Gastrocnemius medialis (tissue), 4 donors: ENCODE data around the gene SNORC. TPM values are rescaled to one million over a fixed set of nuclear protein-coding genes. Genes with fewer than 3 reads are reported as not detected.

Experiments used
- ATAC-seq, 2 donors: fragments of 150-250 bp; one replicate each; pipeline ENCODE4 v1.9.1; 2016
- DNase-seq, 2 donors: peaks; one replicate each; pipeline ENCODE4 v3.0.0-alpha.2; 2019
- H3K27ac ChIP-seq, 4 donors: fragments of 200-600 bp; sonication (generic); 1 replicate in 1 of 4; 2 replicates in 3 of 4; pipeline ENCODE4 v1.5.1; 2016 to 2018; ENCODE audit warnings: mild to moderate bottlenecking in 2 of 4, moderate library complexity in 1 of 4
- H3K27me3 ChIP-seq, 3 donors: fragments of 200-600 bp; sonication (generic) in 2 of 3; 1 replicate in 1 of 3; 2 replicates in 2 of 3; pipeline versions ENCODE4 v1.5.1 to v1.6.0; 2016 to 2019; ENCODE audit warnings: mild to moderate bottlenecking in 1 of 3, moderate library complexity in 1 of 3
- H3K36me3 ChIP-seq, 2 donors: fragments of 200-600 bp; sonication (generic) in 1 of 2; one replicate each; pipeline ENCODE4 v1.5.1; 2017 to 2018
- H3K4me1 ChIP-seq, 2 donors: fragments of 200-600 bp; sonication (generic) in 1 of 2; one replicate each; pipeline ENCODE4 v1.5.1; 2016 to 2017; ENCODE audit warnings: mild to moderate bottlenecking in 2 of 2
- H3K4me3 ChIP-seq, 4 donors: fragments of 200-600 bp; sonication (generic) in 3 of 4; 1 replicate in 1 of 4; 2 replicates in 3 of 4; pipeline ENCODE4 v1.5.1; 2016 to 2019; ENCODE audit warnings: mild to moderate bottlenecking in 2 of 4
- H3K9me3 ChIP-seq, 3 donors: fragments of 200-600 bp; sonication (generic) in 2 of 3; 1 replicate in 1 of 3; 2 replicates in 2 of 3; pipeline ENCODE4 v1.5.1; 2016 to 2019
- CTCF ChIP-seq, 5 experiments: fragments of 450-650 bp in 3 of 5; fragments of 200-600 bp in 2 of 5; sonication (generic) in 2 of 5; IDR thresholded peaks in 4 of 5; conservative IDR thresholded peaks in 1 of 5; 1 replicate in 4 of 5; 2 replicates in 1 of 5; pipeline ENCODE4 v1.5.1; 2016 to 2019; ENCODE audit warnings: antibody characterized with exemption in 5 of 5, mild to moderate bottlenecking in 3 of 5, moderate library complexity in 3 of 5
- POLR2A ChIP-seq, 2 donors: fragments of 450-650 bp; IDR thresholded peaks; one replicate each; pipeline ENCODE4 v1.6.1; 2017; ENCODE audit warnings: antibody characterized with exemption in 2 of 2, mild to moderate bottlenecking in 2 of 2, moderate library complexity in 2 of 2
- in situ Hi-C, 4 donors: fragments of 200-750 bp; cut with MboI; loops; one replicate each; pipeline versions ENCODE4 v1.15.0 to v1.8.0; 2017; ENCODE audit warnings: low sequenced_read_pairs in 4 of 4
- intact Hi-C: fragments of 100-400 bp; cut with DNase I; formaldehyde crosslinking; loops from one replicate; pipeline ENCODE4 v1.15.1; 2023; ENCODE audit warnings: low total_unique reads
- total RNA-seq, 4 donors: library from RNA; depleted of rRNA; stranded (reverse); fragments of >200 nt; gene quantifications; one replicate each; pipeline versions ENCODE4 v1.1.0 to v1.2.3, GENCODE V29; 2016

The SNORC gene
- total RNA-seq, 4 donors from 2014 or later, result 0.12 to 4.1 (median 1.1) TPM

GRCh38 chr2:232894746-232895145 lies 24.7 kb downstream of the SNORC start:
- intact Hi-C loops (no loop called here), in situ Hi-C loops (no loop called here)
- H3K9me3 ChIP-seq, result no peaks in the 10 kb centered on the region
- no peak for TF ChIP-seq POLR2A (IDR thresholded peaks at IDR 0.05)
- no peak for TF ChIP-seq CTCF (IDR thresholded peaks at IDR 0.05 in 4 of 5, conservative IDR thresholded peaks at IDR 0.05 in 1 of 5)
- peaks cover 3 to 12% of the 10 kb centered on the region in 2 donors for H3K4me1 ChIP-seq
- no peak overlapping the region for H3K4me3 ChIP-seq
- no peak for ATAC-seq
- no peak overlapping the region for H3K27ac ChIP-seq
- no peak for DNase-seq
- no peaks in the 10 kb centered on the region for H3K36me3 ChIP-seq
- no peaks in the 10 kb centered on the region for H3K27me3 ChIP-seq

DNA sequence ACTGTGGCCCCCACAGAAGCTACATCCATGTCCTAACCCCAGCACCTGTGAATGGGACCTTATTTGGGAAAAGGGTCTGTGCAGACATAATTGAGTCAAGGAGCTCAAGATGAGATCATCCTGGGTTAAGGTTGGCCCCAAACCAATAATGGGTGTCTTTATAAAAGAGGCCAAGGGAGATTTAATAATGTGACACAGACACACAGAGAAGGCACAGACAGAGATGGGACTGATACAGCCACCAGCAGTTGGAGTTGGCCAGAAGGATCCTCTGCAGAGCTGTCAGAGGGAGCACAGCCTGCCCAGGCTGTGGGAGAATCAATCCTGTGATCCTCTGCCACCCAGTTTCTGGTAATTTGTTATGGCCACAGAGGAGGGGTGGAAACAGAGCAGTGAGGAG lies 26.0 kb downstream of the SNORC start:
- in situ Hi-C loops, result no loop called here
- H3K9me3 ChIP-seq, result no peaks in the 10 kb centered on the region
- H3K27ac ChIP-seq, result no peak overlapping the region
- no peak overlapping the region for H3K4me3 ChIP-seq
- H3K36me3 ChIP-seq, result no peaks in the 10 kb centered on the region
- no peak for TF ChIP-seq POLR2A (IDR thresholded peaks at IDR 0.05)
- no peak for TF ChIP-seq CTCF (IDR thresholded peaks at IDR 0.05 in 4 of 5, conservative IDR thresholded peaks at IDR 0.05 in 1 of 5)
- intact Hi-C loops, result no loop called here
- H3K27me3 ChIP-seq, result peaks cover 0 to 3% (median 0%) of the 10 kb centered on the region in 3 donors
- ATAC-seq (no peak), DNase-seq (no peak)
- peaks cover 3 to 6% of the 10 kb centered on the region in 2 donors for H3K4me1 ChIP-seq

- TF ChIP-seq CTCF (IDR thresholded peaks at IDR 0.05 in 4 of 5, conservative IDR thresholded peaks at IDR 0.05 in 1 of 5) (no peak), POLR2A (IDR thresholded peaks at IDR 0.05) (no peak)
- Histone ChIP-seq H3K4me3 (no peak overlapping the region), H3K36me3 (no peaks in the 10 kb centered on the region), H3K27ac (no peak overlapping the region), H3K9me3 (no peaks in the 10 kb centered on the region), H3K27me3 (peaks cover 3 to 11% (median 8%) of the 10 kb centered on the region in 3 donors), H3K4me1 (no peaks in the 10 kb centered on the region)
- DNase-seq, result no peak
- in situ Hi-C loops, result no loop called here
- intact Hi-C loops, result no loop called here
- no peak for ATAC-seq
Measured at GRCh38 chr2:232896720-232897597, 26.9 kb downstream of the SNORC start.

DNA sequence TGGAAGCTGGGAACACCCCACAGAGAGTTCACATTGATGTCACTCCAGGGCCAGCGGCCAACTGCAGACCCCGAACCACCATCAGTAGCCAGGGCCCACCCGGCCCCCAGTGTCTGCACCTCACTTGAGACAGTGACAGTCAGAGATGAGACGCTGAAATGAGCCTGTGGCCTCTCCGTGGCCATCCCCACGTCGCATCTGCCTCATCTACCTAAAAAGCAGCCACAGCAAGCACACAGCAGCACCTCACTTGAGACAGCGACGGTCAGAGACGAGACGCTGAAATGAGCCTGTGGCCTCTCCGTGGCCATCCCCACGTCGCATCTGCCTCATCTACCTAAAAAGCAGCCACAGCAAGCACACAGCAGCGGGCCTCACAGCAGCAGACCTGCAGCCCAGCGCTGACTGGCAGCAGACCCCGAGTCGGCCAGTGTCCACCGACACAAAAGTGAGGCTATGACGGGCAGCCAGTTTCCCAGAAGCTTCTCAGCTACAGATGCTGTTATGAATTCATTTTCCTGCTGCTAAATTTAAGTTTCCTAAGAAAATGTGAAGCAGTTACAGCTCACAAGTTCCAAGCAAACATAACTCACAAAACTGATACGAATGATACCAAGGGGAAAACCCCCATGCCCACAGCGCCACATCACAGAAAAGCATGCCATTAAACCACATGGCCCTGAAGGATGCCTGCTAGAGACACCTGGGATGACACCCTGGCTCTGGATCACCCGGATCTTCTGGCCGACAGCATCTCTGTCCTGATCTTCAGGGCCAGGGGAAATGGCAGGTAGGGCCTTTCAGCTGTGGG lies 27.7 kb downstream of the SNORC start:
- H3K27ac ChIP-seq, result no peak overlapping the region
- no peak overlapping the region for H3K4me3 ChIP-seq
- no peaks in the 10 kb centered on the region for H3K9me3 ChIP-seq
- in situ Hi-C loops, result no loop called here
- no peaks in the 10 kb centered on the region for H3K4me1 ChIP-seq
- no peaks in the 10 kb centered on the region for H3K36me3 ChIP-seq
- H3K27me3 ChIP-seq, result peaks cover 3 to 15% (median 11%) of the 10 kb centered on the region in 3 donors
- ATAC-seq (no peak), DNase-seq (no peak)
- no peak for TF ChIP-seq POLR2A (IDR thresholded peaks at IDR 0.05)
- TF ChIP-seq CTCF (IDR thresholded peaks at IDR 0.05 in 4 of 5, conservative IDR thresholded peaks at IDR 0.05 in 1 of 5), result no peak
- intact Hi-C loops, result no loop called here
